Measurements from ENCODE around the gene KIRREL3. TPM values are rescaled to one million over a fixed set of nuclear protein-coding genes. Genes with fewer than 3 reads are reported as not detected.

Gene KIRREL3
- total RNA-seq, 1 donor from 2014 or later: not detected

- DNase-seq (peak; percentile 39), ATAC-seq (no peak)
- no peak overlapping the region for H3K4me3 ChIP-seq
- intact Hi-C loops (cut with DNase I): no loop called here
- H3K4me1 ChIP-seq: no peaks in the 10 kb centered on the region
- H3K27me3 ChIP-seq: no peaks in the 10 kb centered on the region
- H3K36me3 ChIP-seq: no peaks in the 10 kb centered on the region
- no peak for TF ChIP-seq CTCF (IDR thresholded peaks at IDR 0.05)
- H3K27ac ChIP-seq: no peak overlapping the region
- H3K9me3 ChIP-seq: no peaks in the 10 kb centered on the region
Measured at GRCh38 chr11:126491092-126491491, 509.5 kb downstream of the KIRREL3 start.

- DNase-seq (peak; percentile 16), ATAC-seq (no peak)
- Histone ChIP-seq H3K9me3 (no peaks in the 10 kb centered on the region), H3K27me3 (no peaks in the 10 kb centered on the region), H3K4me1 (no peaks in the 10 kb centered on the region), H3K27ac (no peak overlapping the region), H3K36me3 (no peaks in the 10 kb centered on the region), H3K4me3 (no peak overlapping the region)
- intact Hi-C loops (cut with DNase I): no loop called here
- no peak for TF ChIP-seq CTCF (IDR thresholded peaks at IDR 0.05)
Measured at GRCh38 chr11:126489836-126490660, 510.5 kb downstream of the KIRREL3 start.

GRCh38 chr11:126488591-126489370, 511.8 kb downstream of the KIRREL3 start:
- no peaks in the 10 kb centered on the region for H3K4me1 ChIP-seq
- H3K27me3 ChIP-seq: no peaks in the 10 kb centered on the region
- no peak overlapping the region for H3K27ac ChIP-seq
- no peaks in the 10 kb centered on the region for H3K36me3 ChIP-seq
- ATAC-seq: no peak
- H3K9me3 ChIP-seq: no peaks in the 10 kb centered on the region
- peak; percentile 57 for DNase-seq
- intact Hi-C loops (cut with DNase I): no loop called here
- H3K4me3 ChIP-seq: no peak overlapping the region
- no peak for TF ChIP-seq CTCF (IDR thresholded peaks at IDR 0.05)

- Histone ChIP-seq H3K27ac (no peak overlapping the region), H3K36me3 (no peaks in the 10 kb centered on the region), H3K9me3 (no peaks in the 10 kb centered on the region), H3K4me1 (no peaks in the 10 kb centered on the region), H3K27me3 (no peaks in the 10 kb centered on the region), H3K4me3 (no peak overlapping the region)
- no peak for ATAC-seq
- intact Hi-C loops (cut with DNase I): no loop called here
- no peak for TF ChIP-seq CTCF (IDR thresholded peaks at IDR 0.05)
- peak; percentile 43 for DNase-seq
Measured at GRCh38 chr11:126487711-126488110, 512.9 kb downstream of the KIRREL3 start.

- H3K4me1 ChIP-seq: no peaks in the 10 kb centered on the region
- H3K27ac ChIP-seq: no peak overlapping the region
- intact Hi-C loops (cut with DNase I): no loop called here
- H3K9me3 ChIP-seq: no peaks in the 10 kb centered on the region
- H3K36me3 ChIP-seq: no peaks in the 10 kb centered on the region
- no peaks in the 10 kb centered on the region for H3K27me3 ChIP-seq
- ATAC-seq (no peak), DNase-seq (peak; percentile 34)
- TF ChIP-seq CTCF (IDR thresholded peaks at IDR 0.05): no peak
- H3K4me3 ChIP-seq: no peak overlapping the region
Measured at GRCh38 chr11:126485986-126486635, 514.5 kb downstream of the KIRREL3 start.
